ENCODE data around the gene ZMIZ1.
A peak's percentile ranks its signal among the peaks of the same experiment; 100 is the strongest.

ZMIZ1 gene

DNA sequence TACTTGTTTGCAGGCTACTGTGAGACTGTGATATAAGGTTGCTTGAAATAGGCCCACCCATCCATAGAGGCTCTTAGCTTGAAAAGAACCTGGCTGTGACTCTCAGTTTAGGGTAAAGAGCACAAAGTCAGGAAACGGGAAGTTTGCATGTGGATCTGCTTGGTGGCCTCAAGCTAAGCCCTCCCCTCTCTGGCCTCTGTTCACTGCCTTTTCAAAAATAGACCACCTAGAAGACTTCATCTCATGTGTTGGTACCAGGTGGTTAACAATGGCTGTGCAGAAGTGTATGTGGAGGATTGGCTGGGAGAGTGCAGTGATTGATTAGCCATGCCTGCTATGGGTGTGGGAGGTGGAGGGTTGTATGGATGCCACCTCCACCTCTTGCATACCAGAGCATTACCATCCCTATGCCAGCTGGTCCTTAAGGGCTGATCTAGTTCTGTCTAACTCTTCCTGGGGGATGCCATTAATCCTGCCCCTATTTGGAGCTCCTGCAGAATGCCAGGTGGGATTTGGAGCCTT is 122.0 kb downstream of the ZMIZ1 start:
- DNase-seq (ENCODE audit: low read depth, low spot score) = no peak
- H3K27ac ChIP-seq = no peak overlapping the region

DNA sequence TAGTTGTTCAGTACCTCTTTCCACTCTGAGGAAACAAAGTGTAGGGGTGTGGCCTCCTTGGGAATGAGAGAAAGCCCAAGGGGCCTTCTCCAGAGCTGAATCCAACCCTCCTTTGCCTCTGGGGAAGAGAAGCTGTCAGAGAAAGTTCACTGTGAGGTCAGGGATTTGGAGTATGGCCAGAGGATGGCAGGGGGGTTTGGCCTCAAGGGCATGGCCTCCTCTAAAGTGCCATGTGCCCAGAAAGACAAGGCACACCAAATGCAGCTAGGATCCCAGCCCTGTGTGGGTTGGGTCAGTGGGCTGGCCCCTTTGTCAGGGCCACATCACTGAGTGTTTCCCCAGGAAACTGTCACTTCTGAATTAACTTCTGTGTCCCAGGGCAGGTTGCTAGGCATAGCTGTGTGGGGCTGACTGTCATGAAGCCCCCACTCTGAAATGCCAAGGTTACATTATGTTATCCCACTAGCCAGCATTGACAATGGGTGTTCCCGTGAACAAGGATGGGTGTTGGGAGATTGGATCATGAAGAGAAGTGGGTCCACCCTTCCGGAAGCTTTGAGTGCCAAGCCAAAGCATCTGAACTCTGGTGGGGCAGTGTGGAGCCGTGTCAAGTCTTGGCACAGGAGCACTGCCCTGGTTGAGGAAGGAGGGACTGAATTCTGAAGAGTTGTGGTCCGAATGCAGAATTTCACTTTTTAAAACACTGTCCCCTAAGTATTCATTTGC is 123.3 kb downstream of the ZMIZ1 start:
- DNase-seq (ENCODE audit: low read depth, low spot score) = no peak
- no peak overlapping the region for H3K27ac ChIP-seq

DNA sequence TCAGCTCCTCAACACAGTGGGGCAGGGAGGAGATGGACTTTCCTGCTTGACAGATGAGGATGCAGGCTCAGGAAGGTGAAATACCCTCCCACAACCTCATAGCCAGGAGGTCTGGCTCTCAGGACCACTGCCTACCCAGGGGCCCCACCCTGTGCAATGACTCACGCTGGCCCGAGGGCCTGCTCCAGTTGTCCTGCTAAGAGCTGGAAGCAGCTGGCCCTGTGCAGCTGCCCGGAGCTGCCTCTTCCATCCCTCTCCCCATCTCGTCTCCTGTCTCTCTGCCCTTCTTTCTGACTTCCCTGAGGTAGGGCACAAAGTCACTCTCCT is 123.9 kb downstream of the ZMIZ1 start:
- H3K27ac ChIP-seq = no peak overlapping the region
- DNase-seq (ENCODE audit: low read depth, low spot score) = no peak

DNA sequence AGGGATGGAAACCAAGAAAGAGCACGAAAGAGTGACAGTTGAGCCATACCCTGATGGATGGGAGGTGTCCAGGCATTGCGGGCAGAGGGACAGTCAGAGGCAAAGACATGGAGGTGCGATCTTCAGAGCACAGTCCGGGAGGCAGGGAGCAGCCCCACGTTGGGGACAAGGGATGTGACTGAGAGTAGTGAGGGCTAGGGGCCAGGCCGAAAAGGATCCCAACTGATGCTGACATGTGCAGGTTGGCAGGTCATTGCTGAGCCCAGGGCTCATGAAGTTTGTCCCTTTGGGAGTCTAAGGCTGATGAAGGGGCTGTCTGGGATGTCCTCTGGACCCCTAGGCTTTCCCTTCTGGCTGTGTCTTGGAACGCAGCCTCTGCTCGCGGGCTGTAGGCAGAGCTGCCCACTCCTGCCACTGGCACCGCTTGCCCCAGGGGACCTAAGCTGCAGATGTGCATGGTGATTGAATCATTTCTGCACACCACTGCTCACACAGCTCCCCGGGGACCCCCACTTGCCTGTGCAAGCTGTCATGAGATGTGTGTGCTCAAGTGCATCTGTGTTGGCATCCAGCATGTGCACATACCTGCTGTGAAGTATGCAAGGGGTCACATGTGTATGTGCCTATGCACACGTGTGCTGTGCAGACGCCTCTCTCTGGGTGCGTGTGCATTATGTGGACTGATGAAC is 125.1 kb downstream of the ZMIZ1 start:
- no peak overlapping the region for H3K27ac ChIP-seq
- no peak for DNase-seq (ENCODE audit: low read depth, low spot score)

DNA sequence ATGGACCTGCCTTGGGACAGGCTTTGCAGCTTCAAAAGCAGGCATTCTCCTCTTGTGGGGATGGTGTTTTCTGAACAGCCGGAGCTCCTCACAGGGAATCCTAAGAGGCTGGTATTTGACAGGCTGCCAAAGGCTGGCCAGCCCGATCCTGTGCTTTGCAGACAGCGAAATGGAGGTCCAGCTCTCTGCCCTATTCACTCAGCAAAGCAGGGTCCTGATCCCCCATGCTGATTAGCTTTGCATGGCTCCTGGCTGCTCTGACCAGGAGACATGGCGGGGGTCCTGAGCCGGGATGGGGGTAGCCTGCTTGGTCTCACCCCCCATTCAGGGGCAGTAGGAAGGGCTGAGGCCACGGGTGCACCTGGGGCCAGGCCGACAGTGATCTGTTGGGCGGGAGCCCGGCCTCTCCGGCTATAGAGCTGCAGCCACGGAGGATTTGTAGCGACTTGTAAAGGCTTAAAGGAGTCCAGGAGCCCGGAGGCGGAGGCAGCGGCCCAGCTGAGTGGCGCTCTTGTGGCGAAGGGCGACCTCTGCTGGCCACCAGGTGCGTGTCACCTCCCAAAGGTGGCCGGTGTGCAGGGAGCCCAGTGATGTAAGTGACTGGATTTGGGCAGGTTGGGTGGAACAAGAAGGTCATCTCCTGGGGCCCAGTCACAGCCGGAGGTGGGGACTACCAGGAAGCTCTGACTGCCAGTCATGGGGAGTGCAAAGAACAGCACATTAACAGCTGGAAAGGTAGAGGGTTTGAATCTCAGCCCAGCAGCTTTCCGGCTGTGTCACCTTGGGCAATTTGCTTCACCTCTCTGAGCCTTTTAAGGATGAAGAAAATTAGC is 126.5 kb downstream of the ZMIZ1 start:
- peak; percentile 56 for DNase-seq (ENCODE audit: low read depth, low spot score)
- no peak overlapping the region for H3K27ac ChIP-seq

DNA sequence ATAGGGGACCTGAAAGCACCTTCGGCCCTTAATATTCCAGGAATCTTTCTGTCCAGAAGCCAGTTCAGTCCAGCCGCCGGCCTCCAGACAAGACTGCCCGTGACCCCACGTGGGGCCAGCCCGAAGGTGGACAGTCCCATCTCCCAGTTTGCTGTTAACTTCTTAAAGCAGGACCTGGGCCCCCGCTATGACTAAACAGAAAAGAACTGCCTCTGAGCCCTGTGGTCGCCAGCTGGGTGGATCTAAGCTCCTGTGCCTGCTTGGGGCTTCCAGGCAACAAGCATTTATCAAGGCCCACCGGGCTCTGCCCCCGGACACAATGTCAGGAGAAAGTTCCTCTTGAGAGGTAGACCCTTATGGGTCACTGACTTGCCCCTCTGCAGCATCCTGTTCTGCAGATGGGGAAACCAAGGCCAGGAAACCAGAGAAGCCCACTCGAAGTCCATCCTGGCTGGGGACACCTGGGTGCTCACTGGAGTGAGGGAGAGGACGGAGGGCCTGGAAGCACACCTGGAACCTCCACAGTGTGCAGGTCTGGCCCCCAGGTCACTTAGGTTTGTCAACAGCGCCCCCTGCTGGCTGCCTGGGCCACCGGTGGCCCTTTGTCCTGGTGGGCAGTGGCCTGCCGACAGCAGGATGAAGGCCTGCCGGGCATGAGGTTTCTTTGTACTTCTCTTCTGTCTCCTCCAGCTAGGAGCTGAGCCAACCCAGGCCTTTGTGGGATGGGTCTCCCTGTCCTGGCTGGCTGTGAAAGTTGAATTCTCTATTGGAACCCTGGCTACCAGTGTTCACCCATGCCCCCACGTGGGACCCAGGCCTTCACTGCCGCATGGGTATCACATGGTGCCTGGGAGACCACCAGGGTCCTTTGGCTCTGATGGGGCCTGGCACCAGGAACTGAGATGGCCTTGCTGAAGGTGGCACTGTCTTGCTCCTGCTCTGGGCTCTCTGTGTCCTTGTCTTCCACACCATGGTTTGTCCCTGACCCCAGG is 128.0 kb downstream of the ZMIZ1 start:
- DNase-seq (ENCODE audit: low read depth, low spot score) = no peak
- no peak overlapping the region for H3K27ac ChIP-seq

DNA sequence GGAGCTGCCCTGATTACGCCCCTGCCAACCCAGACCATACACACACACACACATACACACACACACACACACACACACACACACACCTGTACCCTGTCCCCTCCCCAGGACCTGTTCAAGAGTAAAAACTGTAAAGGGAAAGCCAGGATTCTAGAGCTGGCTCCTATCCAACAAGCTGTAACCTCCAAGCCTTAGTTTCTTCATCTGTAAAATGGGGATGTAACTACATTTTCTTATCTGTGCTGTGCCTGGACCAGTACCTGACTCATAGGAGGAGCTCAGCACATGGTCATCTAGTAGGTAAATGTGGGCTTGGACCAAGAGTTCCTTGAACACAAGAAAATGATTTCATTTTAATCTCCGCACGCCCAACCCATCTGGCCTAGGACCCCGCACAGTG is 128.8 kb downstream of the ZMIZ1 start:
- no peak for DNase-seq (ENCODE audit: low read depth, low spot score)

DNA sequence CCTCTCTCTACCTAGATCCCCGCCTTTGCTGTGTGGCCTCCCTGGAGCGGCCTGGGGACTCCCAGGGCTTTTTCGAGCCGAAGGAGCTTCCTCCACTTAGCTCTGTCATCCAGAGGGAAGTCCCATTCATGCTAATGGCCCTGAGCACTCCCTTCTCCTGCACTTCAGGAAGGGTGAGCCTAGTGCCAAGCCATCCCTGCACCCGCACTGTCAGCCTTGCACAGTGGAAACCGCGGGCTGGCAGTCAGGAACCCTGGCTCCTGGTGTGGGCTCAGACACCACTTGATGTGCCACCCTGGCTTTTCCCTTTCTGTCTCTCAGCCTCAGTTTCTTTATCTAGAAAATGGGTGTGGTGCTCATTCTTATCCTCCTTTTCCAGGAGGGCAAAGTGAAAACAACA is 131.6 kb downstream of the ZMIZ1 start:
- DNase-seq (ENCODE audit: low read depth, low spot score) = no peak
- H3K27ac ChIP-seq = no peak overlapping the region

More for the DNA sequence above, 128.8 kb downstream of the ZMIZ1 start:
- H3K27ac ChIP-seq = no peak overlapping the region

DNA sequence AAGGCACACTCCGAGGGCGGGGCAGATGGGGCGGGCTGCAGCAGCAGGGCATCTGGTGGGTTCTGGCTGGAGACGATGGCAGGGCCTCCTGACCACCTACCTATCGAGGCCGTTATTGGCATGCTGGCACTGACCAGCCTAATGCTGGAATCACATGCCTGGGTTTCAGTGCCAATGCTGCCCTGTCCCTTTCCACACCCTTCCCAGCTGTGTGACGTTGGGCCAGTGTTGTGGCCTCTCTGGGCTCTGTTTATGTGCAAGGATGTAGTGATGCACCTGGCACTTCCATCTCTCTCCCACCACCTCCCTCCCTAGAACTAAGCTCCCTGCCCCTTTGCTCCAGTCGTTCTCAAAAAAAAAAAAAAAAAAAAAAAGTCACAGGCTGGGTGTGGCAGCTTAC is 132.9 kb downstream of the ZMIZ1 start:
- DNase-seq (ENCODE audit: low read depth, low spot score) = no peak
- H3K27ac ChIP-seq = no peak overlapping the region

DNA sequence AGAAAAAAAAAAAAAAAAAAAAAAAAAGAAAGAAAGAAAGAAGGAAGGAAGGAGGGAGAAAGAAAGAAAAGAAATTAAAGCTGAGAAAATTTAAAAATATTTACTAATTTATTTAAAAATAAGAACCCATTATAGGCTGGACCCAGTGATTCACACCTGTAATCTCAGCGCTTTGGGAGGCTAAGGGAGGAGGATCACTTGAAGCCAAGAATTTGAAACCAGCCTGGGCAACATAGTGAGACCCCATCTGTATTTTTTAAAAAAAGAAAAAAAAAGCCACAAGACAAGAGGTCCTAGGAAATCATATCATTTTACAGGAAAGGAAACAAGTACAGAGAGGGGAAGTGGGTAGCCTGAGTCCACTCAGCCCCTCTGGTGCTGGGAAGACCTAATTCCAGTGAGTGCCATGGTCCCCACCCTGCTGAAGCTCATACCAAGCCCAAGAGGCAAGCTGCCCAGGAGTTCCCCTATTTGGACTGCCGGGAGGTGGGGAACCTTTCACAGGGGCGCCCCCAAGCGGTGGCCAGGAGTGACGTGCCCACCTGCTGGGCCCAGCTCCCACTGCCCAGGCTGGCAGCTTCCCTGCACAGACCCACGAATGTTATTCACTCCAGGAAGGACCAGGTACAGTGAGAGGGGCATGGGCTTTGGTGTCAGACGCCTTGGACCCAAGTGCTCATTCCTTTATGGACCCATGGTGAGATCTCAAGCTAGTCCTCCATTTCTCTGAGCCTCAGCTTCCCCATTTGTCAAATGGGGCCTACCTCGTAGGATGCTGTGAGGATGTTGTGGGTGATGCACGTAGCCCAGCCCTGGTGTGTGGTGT is 133.6 kb downstream of the ZMIZ1 start:
- no peak for DNase-seq (ENCODE audit: low read depth, low spot score)
- H3K27ac ChIP-seq = no peak overlapping the region

DNA sequence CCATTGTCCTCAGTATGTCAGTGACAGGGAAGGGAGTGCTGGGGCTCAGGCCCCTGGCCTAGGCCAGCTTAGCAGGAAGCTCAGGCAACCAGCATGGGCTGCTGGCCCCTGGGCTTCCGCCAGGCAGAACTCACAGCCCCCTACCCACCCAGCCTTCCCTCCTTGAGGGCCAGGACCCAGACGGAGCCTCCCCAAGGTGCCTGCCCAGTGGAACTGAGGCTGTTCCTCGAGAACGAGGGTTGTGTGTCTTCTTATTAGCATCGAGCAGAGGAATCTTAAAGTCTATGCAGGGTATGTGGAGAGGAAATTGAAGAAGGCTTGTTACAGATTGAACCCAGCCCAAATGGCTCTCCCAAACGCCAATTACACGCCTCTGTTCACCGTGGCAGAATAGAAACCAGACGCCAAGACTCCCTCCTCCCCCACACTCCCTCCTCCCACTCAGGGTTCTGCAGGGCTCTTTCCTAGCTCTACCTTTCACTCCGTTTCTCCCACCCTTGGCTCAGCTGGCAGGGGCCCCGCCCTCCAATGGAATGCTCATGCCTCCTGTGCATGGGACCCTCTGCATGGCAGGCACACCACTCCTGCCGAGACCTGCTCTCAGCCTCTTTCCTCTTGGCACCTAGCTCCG is 134.4 kb downstream of the ZMIZ1 start:
- no peak for DNase-seq (ENCODE audit: low read depth, low spot score)
- no peak overlapping the region for H3K27ac ChIP-seq

DNA sequence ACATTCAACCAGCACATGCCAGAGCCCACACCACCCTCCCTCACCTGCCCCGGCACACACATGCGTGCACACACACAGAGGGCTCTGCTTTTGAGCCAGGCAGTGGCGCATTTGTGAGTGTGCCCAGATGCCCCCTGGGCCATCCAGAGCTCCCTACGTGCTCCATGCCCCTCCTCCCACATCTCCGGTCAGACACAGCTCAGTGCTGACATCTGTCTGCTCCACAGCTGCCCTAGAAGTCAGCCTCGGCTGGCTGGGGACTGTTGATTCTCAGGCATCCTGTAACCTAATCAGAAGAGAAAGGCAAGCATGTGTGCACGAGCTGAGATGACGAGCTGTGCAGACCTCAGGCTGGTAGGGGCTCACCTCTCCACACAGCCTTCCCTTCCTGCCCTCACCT is 135.1 kb downstream of the ZMIZ1 start:
- DNase-seq (ENCODE audit: low read depth, low spot score) = no peak
- no peak overlapping the region for H3K27ac ChIP-seq

DNA sequence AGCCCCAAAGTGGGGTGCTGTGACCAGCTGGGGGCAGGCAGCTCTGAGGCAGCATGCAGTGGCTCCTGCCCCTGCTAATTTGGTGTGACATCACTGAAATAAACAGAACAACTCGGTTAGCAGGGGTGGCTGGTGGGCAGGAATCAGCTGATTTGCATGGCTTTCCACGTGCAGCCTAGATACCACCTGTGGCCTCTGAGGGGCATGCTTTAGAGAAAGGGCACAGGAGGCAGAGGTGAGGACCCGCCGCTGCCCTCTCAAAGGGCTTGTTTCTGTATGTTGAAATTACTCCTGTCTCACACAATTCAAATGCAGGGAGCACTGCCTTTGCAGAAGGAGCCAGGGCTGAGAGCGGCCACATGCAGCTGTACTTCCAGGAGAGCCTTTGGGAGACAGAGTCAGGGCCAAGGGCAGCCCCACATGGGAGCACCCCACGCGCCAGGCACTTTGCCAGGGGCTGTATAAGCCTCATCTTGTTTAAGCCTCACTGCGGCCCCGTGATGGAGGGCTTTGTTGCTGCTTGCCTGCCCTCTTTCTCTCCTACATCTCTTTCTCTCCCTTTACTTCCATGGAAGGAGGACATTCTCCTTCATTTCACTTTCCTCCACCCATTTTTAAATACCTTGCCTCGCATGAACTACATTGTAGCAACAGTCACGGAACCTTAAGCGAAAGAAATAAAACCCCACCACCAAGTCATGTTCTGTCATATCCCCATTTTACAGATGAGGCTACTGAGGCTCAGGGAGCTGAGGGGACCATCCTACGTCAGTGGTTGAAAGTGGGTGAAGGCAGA is 137.7 kb downstream of the ZMIZ1 start:
- no peak for DNase-seq (ENCODE audit: low read depth, low spot score)
- H3K27ac ChIP-seq = no peak overlapping the region

DNA sequence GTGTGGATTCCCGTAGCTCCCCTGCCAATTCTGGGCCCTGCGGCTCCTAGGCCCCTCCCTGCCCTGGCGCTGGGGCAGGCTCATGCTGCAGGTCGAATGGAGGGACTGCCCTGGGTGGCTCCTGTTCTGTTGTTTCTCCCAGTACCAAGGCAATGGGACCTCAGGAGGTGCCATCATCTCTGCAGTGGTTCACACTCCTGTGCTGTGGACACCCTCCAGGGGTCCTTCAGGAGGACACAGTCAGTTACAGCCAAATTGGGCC is 138.3 kb downstream of the ZMIZ1 start:
- H3K27ac ChIP-seq = no peak overlapping the region
- DNase-seq (ENCODE audit: low read depth, low spot score) = no peak

DNA sequence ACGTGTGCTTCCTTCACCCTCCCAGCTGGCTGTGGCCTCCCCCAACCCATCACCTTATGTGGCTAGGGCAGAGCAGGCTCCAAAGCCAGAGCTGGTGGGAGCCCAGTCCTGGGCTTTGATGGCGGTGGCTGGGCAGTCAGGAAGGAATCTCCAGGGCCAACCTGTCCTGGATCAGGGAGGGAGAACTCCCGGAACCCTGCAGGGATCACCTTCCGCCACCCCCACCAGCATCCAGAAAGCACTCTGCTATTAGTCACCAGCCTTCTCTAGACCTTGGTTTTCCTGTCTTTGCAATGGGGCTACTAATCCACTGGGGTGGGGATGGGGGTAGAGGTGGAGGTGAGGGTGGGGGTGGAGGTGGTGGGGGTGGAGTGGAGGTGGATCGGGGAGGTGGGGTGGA is 139.0 kb downstream of the ZMIZ1 start:
- H3K27ac ChIP-seq = no peak overlapping the region
- DNase-seq (ENCODE audit: low read depth, low spot score) = no peak

DNA sequence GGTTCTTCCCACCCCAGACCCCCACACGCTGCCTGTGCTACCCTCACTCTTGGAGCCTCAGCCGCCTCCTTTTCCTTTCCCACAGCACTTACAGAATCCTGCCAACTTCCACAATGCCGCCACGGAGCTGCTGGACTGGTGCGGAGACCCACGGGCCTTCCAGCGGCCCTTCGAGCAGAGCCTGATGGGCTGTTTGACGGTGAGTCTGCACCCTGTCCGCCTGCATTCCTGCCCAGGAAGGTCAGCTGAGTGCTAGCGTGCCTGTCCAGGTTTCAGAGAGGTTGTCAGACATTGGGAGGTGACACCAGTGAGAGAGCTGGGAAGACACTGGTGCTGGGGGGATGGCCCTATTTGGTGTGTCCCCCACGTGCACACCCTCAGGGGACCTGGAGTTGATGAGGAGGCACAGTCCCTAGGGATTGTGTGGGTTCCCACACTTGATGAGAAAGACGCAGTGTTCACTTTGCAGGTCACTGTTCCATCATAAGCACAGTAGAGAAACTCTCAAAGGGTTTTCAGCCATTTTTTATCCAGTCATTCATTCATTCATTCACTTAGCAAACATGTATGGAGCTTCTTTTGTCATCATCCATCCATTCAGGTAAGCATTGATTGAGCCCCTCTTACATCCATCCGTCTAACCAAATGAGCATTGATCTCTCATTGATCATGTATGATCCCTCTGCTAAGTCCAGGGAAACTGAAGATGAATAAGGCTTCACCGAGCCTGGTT is 139.7 kb downstream of the ZMIZ1 start:
- no peak overlapping the region for H3K27ac ChIP-seq
- DNase-seq (ENCODE audit: low read depth, low spot score) = no peak

DNA sequence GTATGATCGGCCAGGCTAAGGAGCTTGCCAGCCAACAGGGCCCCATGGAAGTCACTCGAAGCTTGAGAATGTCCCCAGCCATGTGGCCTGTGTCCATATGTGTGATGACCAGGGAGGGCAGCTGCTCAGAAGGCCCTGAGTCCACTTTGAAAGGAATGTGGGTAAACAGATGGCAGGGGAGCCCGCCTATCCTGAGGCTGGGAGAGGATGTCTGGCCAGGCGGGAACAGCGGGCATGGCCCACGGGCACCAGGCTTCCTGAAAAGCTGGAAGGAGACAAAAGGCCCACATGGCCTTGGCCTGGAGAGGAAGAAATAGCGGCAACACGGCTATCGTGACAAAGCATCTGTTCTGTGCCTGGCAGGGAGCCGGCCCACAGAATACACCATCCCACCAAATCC is 140.6 kb downstream of the ZMIZ1 start:
- H3K27ac ChIP-seq = no peak overlapping the region
- no peak for DNase-seq (ENCODE audit: low read depth, low spot score)

DNA sequence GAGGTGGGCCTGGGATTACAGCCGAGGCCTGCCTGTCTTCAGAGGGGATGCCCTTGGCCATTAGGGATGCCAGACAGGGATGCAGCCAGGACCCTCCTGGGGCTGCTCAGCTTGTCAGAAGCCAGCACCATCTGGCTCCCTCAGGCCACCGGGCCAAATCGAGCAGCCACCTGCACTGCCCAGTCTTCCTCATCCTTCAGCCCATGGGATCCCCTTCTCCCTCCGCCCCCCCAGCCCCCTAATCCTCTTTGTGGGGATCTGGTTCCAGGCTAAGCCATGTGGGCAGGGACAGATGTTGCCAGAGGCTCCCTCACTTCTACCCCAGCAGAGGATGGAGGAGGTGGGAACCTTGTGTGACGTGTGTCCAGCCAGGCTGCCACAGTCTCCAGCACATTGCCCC is 141.1 kb downstream of the ZMIZ1 start:
- DNase-seq (ENCODE audit: low read depth, low spot score) = no peak
- H3K27ac ChIP-seq = no peak overlapping the region
